ENCODE data around the gene PI4K2A. TPM values are rescaled to one million over a fixed set of nuclear protein-coding genes. Genes with fewer than 3 reads are reported as not detected.

PI4K2A gene
- total and polyA plus RNA-seq, 2 of the 13 experiments (the other 11 are each of a cell fraction or from before 2014, with no cell fraction given), result 10.9 to 14.3 TPM

DNA sequence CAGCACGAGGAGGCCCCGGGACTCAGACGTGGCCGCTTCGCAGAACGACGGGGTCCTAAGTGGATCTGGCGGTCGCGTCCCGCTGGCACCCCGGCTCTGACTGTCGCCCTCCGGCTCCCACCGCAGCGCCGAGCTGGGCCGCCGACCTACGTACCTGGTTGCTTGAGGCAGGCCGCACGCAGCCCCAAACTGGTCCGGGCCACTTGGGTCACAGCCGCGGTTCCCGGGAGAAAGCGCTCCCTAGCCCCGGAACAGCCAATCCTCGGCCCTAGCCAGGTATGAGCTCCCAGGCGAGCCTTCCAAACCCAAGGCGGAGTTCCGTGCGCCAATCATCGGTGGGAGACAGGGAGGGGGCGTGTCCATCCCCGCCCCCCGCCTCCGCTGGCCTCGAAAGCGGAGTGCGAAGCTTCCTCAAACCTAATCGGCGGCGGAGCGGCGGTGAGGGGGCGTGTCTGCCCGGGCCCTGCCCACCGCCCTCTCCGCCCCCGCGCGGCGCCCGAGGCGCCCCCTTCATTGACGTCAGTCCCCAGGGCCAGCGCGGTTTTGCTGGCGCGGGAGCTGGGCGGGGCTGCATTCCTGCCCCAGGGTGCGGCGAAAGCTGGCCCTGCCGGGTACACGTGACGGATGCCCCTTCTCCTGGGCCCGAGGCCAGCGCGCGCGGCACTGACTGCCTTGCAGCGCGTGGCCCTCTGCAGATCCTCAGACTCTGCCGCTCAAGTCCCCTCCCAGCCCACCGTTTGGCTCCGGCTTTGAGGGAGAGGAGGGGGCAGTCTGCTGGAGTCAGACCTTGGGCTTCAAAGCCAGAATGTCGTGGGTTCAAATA lies 46.7 kb downstream of the PI4K2A start, which contains the start of gene AVPI1 (continued):
- TF ChIP-seq, protein P1, sequence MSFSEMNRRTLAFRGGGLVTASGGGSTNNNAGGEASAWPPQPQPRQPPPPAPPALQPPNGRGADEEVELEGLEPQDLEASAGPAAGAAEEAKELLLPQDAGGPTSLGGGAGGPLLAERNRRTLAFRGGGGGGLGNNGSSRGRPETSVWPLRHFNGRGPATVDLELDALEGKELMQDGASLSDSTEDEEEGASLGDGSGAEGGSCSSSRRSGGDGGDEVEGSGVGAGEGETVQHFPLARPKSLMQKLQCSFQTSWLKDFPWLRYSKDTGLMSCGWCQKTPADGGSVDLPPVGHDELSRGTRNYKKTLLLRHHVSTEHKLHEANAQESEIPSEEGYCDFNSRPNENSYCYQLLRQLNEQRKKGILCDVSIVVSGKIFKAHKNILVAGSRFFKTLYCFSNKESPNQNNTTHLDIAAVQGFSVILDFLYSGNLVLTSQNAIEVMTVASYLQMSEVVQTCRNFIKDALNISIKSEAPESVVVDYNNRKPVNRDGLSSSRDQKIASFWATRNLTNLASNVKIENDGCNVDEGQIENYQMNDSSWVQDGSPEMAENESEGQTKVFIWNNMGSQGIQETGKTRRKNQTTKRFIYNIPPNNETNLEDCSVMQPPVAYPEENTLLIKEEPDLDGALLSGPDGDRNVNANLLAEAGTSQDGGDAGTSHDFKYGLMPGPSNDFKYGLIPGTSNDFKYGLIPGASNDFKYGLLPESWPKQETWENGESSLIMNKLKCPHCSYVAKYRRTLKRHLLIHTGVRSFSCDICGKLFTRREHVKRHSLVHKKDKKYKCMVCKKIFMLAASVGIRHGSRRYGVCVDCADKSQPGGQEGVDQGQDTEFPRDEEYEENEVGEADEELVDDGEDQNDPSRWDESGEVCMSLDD (CRISPR knock-in tag; IDR thresholded peaks at IDR 0.05; ENCODE audit: borderline replicate concordance), result 0 out of 2 replicates have a peak, but pooled peaks have one; percentile 22
- TF ChIP-seq, protein P2, sequence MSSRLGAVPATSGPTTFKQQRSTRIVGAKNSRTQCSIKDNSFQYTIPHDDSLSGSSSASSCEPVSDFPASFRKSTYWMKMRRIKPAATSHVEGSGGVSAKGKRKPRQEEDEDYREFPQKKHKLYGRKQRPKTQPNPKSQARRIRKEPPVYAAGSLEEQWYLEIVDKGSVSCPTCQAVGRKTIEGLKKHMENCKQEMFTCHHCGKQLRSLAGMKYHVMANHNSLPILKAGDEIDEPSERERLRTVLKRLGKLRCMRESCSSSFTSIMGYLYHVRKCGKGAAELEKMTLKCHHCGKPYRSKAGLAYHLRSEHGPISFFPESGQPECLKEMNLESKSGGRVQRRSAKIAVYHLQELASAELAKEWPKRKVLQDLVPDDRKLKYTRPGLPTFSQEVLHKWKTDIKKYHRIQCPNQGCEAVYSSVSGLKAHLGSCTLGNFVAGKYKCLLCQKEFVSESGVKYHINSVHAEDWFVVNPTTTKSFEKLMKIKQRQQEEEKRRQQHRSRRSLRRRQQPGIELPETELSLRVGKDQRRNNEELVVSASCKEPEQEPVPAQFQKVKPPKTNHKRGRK (CRISPR knock-in tag; IDR thresholded peaks at IDR 0.05), result no peak
- peak; percentile 69; the same call in 1 of the 2 replicates for TF ChIP-seq PRMT3 (CRISPR knock-in tag; IDR thresholded peaks at IDR 0.05; ENCODE audit: borderline replicate concordance, low read depth)
- TF ChIP-seq PHB2 (IDR thresholded peaks at IDR 0.05; ENCODE audit: partially characterized antibody), result no peak
- no peak for TF ChIP-seq SRSF9 (IDR thresholded peaks at IDR 0.05; ENCODE audit: borderline replicate concordance, insufficient read depth, low read depth, low read length, poor library complexity, severe bottlenecking)
- TF ChIP-seq, protein P3, sequence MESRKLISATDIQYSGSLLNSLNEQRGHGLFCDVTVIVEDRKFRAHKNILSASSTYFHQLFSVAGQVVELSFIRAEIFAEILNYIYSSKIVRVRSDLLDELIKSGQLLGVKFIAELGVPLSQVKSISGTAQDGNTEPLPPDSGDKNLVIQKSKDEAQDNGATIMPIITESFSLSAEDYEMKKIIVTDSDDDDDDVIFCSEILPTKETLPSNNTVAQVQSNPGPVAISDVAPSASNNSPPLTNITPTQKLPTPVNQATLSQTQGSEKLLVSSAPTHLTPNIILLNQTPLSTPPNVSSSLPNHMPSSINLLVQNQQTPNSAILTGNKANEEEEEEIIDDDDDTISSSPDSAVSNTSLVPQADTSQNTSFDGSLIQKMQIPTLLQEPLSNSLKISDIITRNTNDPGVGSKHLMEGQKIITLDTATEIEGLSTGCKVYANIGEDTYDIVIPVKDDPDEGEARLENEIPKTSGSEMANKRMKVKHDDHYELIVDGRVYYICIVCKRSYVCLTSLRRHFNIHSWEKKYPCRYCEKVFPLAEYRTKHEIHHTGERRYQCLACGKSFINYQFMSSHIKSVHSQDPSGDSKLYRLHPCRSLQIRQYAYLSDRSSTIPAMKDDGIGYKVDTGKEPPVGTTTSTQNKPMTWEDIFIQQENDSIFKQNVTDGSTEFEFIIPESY (CRISPR knock-in tag; IDR thresholded peaks at IDR 0.05), result peak; percentile 35; the same call in 1 of the 2 replicates
- TF ChIP-seq SP1 (IDR thresholded peaks at IDR 0.05), result peak; percentile 46; the same call in 1 of the 2 replicates
- peak; percentile 89; the same call in 1 of the 2 replicates for TF ChIP-seq SP1 (CRISPR knock-in tag; IDR thresholded peaks at IDR 0.05)
- no peak for TF ChIP-seq ZMYM2 (CRISPR knock-in tag; IDR thresholded peaks at IDR 0.05)
- no peak for TF ChIP-seq ZNF543 (CRISPR knock-in tag; IDR thresholded peaks at IDR 0.05)
- TF ChIP-seq SP5 (CRISPR knock-in tag; IDR thresholded peaks at IDR 0.05; ENCODE audit: borderline replicate concordance, low read depth), result peak; percentile 94
- no peak for TF ChIP-seq MTA3 (CRISPR knock-in tag; IDR thresholded peaks at IDR 0.05)
- TF ChIP-seq ZNF232 (CRISPR knock-in tag; IDR thresholded peaks at IDR 0.05; ENCODE audit: borderline replicate concordance), result peak; percentile 81
- TF ChIP-seq ZSCAN20 (CRISPR knock-in tag; IDR thresholded peaks at IDR 0.05; ENCODE audit: borderline replicate concordance), result no peak
- TF ChIP-seq ZNF337 (CRISPR knock-in tag; IDR thresholded peaks at IDR 0.05; ENCODE audit: borderline replicate concordance, low read depth), result peak; percentile 87; the same call in 1 of the 2 replicates
- TF ChIP-seq ZNF382 (CRISPR knock-in tag; IDR thresholded peaks at IDR 0.05; ENCODE audit: borderline replicate concordance), result no peak
- 0 out of 2 replicates have a peak, but pooled peaks have one; percentile 66 for TF ChIP-seq ZBTB3 (CRISPR knock-in tag; IDR thresholded peaks at IDR 0.05; ENCODE audit: borderline replicate concordance, low read depth)
- no peak for TF ChIP-seq NFE2L1 (CRISPR knock-in tag; IDR thresholded peaks at IDR 0.05; ENCODE audit: borderline replicate concordance)
